NT2/D1 (cell line): ENCODE data around the gene EXOC2.

Source experiments
- SUZ12 ChIP-seq: IDR thresholded peaks from 2 replicates; pipeline ENCODE4 v1.6.1; 2011; ENCODE audit not compliant: insufficient read length, insufficient read depth; ENCODE audit errors: extremely low read depth
- YY1 ChIP-seq: IDR thresholded peaks from 2 replicates; pipeline ENCODE4 v1.6.1; 2011; ENCODE audit not compliant: insufficient read length, insufficient read depth
- ZNF274 ChIP-seq: IDR thresholded peaks from 2 replicates; pipeline ENCODE4 v1.6.1; 2011; ENCODE audit warnings: mild to moderate bottlenecking, low read depth, low read length

DNA sequence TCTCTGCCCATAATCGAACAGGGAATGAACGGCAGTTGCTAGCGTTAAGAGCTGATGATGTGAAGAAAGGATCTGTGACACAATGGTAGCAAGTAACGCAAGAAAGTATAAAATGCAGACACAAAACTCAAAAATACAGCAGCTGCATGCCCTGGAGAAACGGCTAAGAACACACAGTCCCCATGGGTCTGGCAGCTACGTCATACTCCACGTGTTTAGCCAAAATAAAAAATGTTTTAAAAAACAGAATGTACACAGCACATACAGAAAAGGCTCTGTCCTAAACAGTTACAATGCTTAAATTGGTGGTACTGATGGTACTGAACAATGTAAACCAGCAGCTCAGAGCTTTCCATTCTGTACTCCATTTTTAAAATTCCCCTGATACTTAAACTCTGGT lies 70.5 kb downstream of the EXOC2 start:
- TF ChIP-seq YY1 (no peak), SUZ12 (no peak), ZNF274 (no peak)
